H1 (cell line): ENCODE measurements around the gene DDX59. TPM values are rescaled to one million over a fixed set of nuclear protein-coding genes. Genes with fewer than 3 reads are reported as not detected.

Experiments used
- CTCF ChIP-seq, 3 experiments: IDR thresholded peaks; 1 replicate in 2 of 3; 2 replicates in 1 of 3; pipeline versions ENCODE4 v1.5.1 to v1.6.1; 2011; ENCODE audit warnings: low read length in 3 of 3, mild to moderate bottlenecking in 3 of 3, inconsistent platforms in 2 of 3, low read depth in 1 of 3, moderate library complexity in 1 of 3; ENCODE audit not compliant: insufficient read depth in 1 of 3; ENCODE audit errors: control extremely low read depth in 1 of 3
- MAFK ChIP-seq: IDR thresholded peaks from 2 replicates; pipeline ENCODE4 v1.6.1; 2012; ENCODE audit warnings: low read depth, mild to moderate bottlenecking, improper control_type of control experiment, low read length
- SP1 ChIP-seq: IDR thresholded peaks from 2 replicates; pipeline ENCODE4 v1.6.1; 2011; ENCODE audit warnings: low read depth, low read length
- polyA plus RNA-seq, 7 experiments: library from polyadenylated mRNA; depleted of rRNA in 3 of 7; stranded (reverse) in 5 of 7; unstranded in 2 of 7; fragments of >200 nt in 5 of 7; fragments of 200-250 nt in 2 of 7; gene quantifications; 1 replicate in 5 of 7; 2 replicates in 1 of 7; 4 replicates in 1 of 7; pipeline versions ENCODE4 v1.2.1 to v1.2.3, GENCODE V29; 2011 to 2013; ENCODE audit warnings: missing spikeins in 2 of 7, mixed read lengths in 2 of 7
- total RNA-seq: library from RNA; stranded (reverse); fragmentation: NEBNext Ultra II Directional; extraction: Animal tissue kit (Norgen Biotek cat#: 25700); gene quantifications from 2 replicates; pipeline ENCODE4 v1.2.1, GENCODE V29; 2021

DDX59 gene
- total and polyA plus RNA-seq, 2 of the 8 experiments (the other 6 are each of a cell fraction or from before 2014, with no cell fraction given), result 8.3 to 19.4 TPM

- TF ChIP-seq CTCF (IDR thresholded peaks at IDR 0.05; ENCODE audit: control extremely low read depth in 1 of 3, insufficient read depth in 1 of 3, low read depth in 1 of 3, low read length in 3 of 3) (peak; percentile 10 to 46 (median 28); a peak in 2 of 4 replicates), MAFK (no peak), SP1 (no peak)
Observed at GRCh38 chr1:200634261-200635122, 35.2 kb downstream of the DDX59 start (continued).
